Activated CD8-positive, alpha-beta memory T cell treated with anti-CD3 and anti-CD28 coated beads, Interleukin-2, amount 50 U/mL, for 24 hours (primary cell): ENCODE measurements around the gene SAA2.

ENCODE experiments used
- DNase-seq: peaks from one replicate; pipeline ENCODE4 v3.0.0-alpha.2; 2020; ENCODE audit errors: extremely low read depth

The SAA2 gene

GRCh38 chr11:18196532-18196931 is 51.9 kb downstream of the SAA2 start:
- DNase-seq = no peak
